NCI-H345 treated with DMSO at 0.1 percent for 48 hours (cell line): ENCODE results near the gene PEPD.

Experiments used
- DNase-seq: peaks from one replicate; lab custom pipeline; 2025; ENCODE audit not compliant: unreplicated experiment; lab: John Stamatoyannopoulos, UW

The PEPD gene

GRCh38 chr19:33473653-33474305 lies 47.8 kb downstream of the PEPD start:
- DNase-seq: no peak

- no peak for DNase-seq
These were observed 48.6 kb downstream of the PEPD start for GRCh38 chr19:33472691-33473652.

GRCh38 chr19:33472226-33472625 lies 49.4 kb downstream of the PEPD start:
- no peak for DNase-seq

- DNase-seq: no peak
These were observed 50.2 kb downstream of the PEPD start for GRCh38 chr19:33471111-33471996.

- no peak for DNase-seq
These were observed 50.9 kb downstream of the PEPD start for GRCh38 chr19:33470686-33471085.

- DNase-seq: no peak
These were observed 51.6 kb downstream of the PEPD start for GRCh38 chr19:33470040-33470330.

- no peak for DNase-seq
These were observed 52.2 kb downstream of the PEPD start for GRCh38 chr19:33469171-33470039.

- no peak for DNase-seq
These were observed 53.0 kb downstream of the PEPD start for GRCh38 chr19:33468361-33469170.

GRCh38 chr19:33467851-33468250 lies 53.7 kb downstream of the PEPD start:
- DNase-seq: no peak

GRCh38 chr19:33465834-33466233 lies 55.8 kb downstream of the PEPD start:
- no peak for DNase-seq

GRCh38 chr19:33465371-33465770 lies 56.2 kb downstream of the PEPD start:
- no peak for DNase-seq

- no peak for DNase-seq
These were observed 56.9 kb downstream of the PEPD start for GRCh38 chr19:33464733-33465115.

- no peak for DNase-seq
These were observed 57.4 kb downstream of the PEPD start for GRCh38 chr19:33464010-33464732.

- DNase-seq: no peak
These were observed 58.4 kb downstream of the PEPD start for GRCh38 chr19:33463199-33463598.

GRCh38 chr19:33462112-33462791 lies 59.3 kb downstream of the PEPD start:
- peak; percentile 29 for DNase-seq

GRCh38 chr19:33461256-33462111 lies 60.1 kb downstream of the PEPD start:
- no peak for DNase-seq

GRCh38 chr19:33460221-33460908 lies 61.2 kb downstream of the PEPD start:
- peak; percentile 36 for DNase-seq
